ENCODE data around the gene RAB44. TPM values are rescaled to one million over a fixed set of nuclear protein-coding genes. Genes with fewer than 3 reads are reported as not detected.

Gene RAB44
- total and polyA plus RNA-seq, 2 donors from 2014 or later = 1.5 TPM; not detected in 1

- no peak overlapping the region for H3K27ac ChIP-seq (ENCODE audit: low read depth in 2 of 2, low read length in 2 of 2)
- intact Hi-C loops (cut with DNase I) = no loop called here
- no peak overlapping the region for H3K9ac ChIP-seq (ENCODE audit: low read length in 3 of 3)
- no peaks in the 10 kb centered on the region for H3K9me3 ChIP-seq (ENCODE audit: control insufficient read depth in 2 of 3, insufficient read depth in 1 of 3, low read length in 3 of 3)
- FAIRE-seq (no peak), DNase-seq (no peak)
- no peaks in the 10 kb centered on the region for H3K36me3 ChIP-seq (ENCODE audit: control insufficient read depth in 2 of 3, insufficient read depth in 3 of 3, low read length in 3 of 3)
- no peak for TF ChIP-seq CTCF (IDR thresholded peaks at IDR 0.05; ENCODE audit: borderline replicate concordance, extremely low read depth, insufficient read depth)
- H3K4me3 ChIP-seq (ENCODE audit: low read length in 3 of 3) = no peak overlapping the region
- no peaks in the 10 kb centered on the region for H3K4me1 ChIP-seq (ENCODE audit: control insufficient read depth in 2 of 3, insufficient read depth in 2 of 3, low read depth in 1 of 3, low read length in 3 of 3)
- no peaks in the 10 kb centered on the region for H3K27me3 ChIP-seq (ENCODE audit: control insufficient read depth, insufficient read depth, low read length)
Measured at GRCh38 chr6:36717231-36717825, 19.7 kb downstream of the RAB44 start.

GRCh38 chr6:36717871-36718540 lies 20.4 kb downstream of the RAB44 start:
- no peak overlapping the region for H3K27ac ChIP-seq (ENCODE audit: low read depth in 2 of 2, low read length in 2 of 2)
- no peak for DNase-seq
- H3K4me1 ChIP-seq (ENCODE audit: control insufficient read depth in 2 of 3, insufficient read depth in 2 of 3, low read depth in 1 of 3, low read length in 3 of 3) = peaks cover 0 to 1% (median 0%) of the 10 kb centered on the region in 3 donors
- no peaks in the 10 kb centered on the region for H3K9me3 ChIP-seq (ENCODE audit: control insufficient read depth in 2 of 3, insufficient read depth in 1 of 3, low read length in 3 of 3)
- intact Hi-C loops (cut with DNase I) = no loop called here
- no peak overlapping the region for H3K4me3 ChIP-seq (ENCODE audit: low read length in 3 of 3)
- FAIRE-seq = no peak
- TF ChIP-seq CTCF (IDR thresholded peaks at IDR 0.05; ENCODE audit: borderline replicate concordance, extremely low read depth, insufficient read depth) = no peak
- no peaks in the 10 kb centered on the region for H3K27me3 ChIP-seq (ENCODE audit: control insufficient read depth, insufficient read depth, low read length)
- no peaks in the 10 kb centered on the region for H3K36me3 ChIP-seq (ENCODE audit: control insufficient read depth in 2 of 3, insufficient read depth in 3 of 3, low read length in 3 of 3)
- no peak overlapping the region for H3K9ac ChIP-seq (ENCODE audit: low read length in 3 of 3)

- no peak for TF ChIP-seq CTCF (IDR thresholded peaks at IDR 0.05; ENCODE audit: borderline replicate concordance, extremely low read depth, insufficient read depth)
- FAIRE-seq (no peak), DNase-seq (no peak)
- Histone ChIP-seq H3K4me3 (ENCODE audit: low read length in 3 of 3) (no peak overlapping the region), H3K36me3 (ENCODE audit: control insufficient read depth in 2 of 3, insufficient read depth in 3 of 3, low read length in 3 of 3) (no peaks in the 10 kb centered on the region), H3K9me3 (ENCODE audit: control insufficient read depth in 2 of 3, insufficient read depth in 1 of 3, low read length in 3 of 3) (no peaks in the 10 kb centered on the region), H3K4me1 (ENCODE audit: control insufficient read depth in 2 of 3, insufficient read depth in 2 of 3, low read depth in 1 of 3, low read length in 3 of 3) (peaks cover 0 to 3% (median 0%) of the 10 kb centered on the region in 3 donors), H3K27me3 (ENCODE audit: control insufficient read depth, insufficient read depth, low read length) (no peaks in the 10 kb centered on the region), H3K27ac (ENCODE audit: low read depth in 2 of 2, low read length in 2 of 2) (no peak overlapping the region), H3K9ac (ENCODE audit: low read length in 3 of 3) (no peak overlapping the region)
- intact Hi-C loops (cut with DNase I) = no loop called here
Measured at GRCh38 chr6:36718560-36718959, 20.9 kb downstream of the RAB44 start.
